Lower lobe of right lung (tissue), 2 donors: ENCODE results near the gene PRKG1. TPM values are rescaled to one million over a fixed set of nuclear protein-coding genes. Genes with fewer than 3 reads are reported as not detected.

Experiments
- ATAC-seq, 2 donors: fragments of 200-7000 bp; cut with Tn5 transposase; one replicate each; pipeline ENCODE4 v1.9.1; 2020 to 2022; ENCODE audit warnings: mild to moderate bottlenecking in 2 of 2, moderate library complexity in 2 of 2
- DNase-seq: peaks from one replicate; pipeline ENCODE4 v3.0.0-alpha.2; 2020
- H3K27ac ChIP-seq: fragments of 200-600 bp; one replicate; pipeline ENCODE4 v1.8.0; 2022
- H3K27me3 ChIP-seq: fragments of 200-600 bp; one replicate; pipeline ENCODE4 v1.8.0; 2022; ENCODE audit warnings: low read depth
- H3K36me3 ChIP-seq: fragments of 200-600 bp; one replicate; pipeline ENCODE4 v1.8.0; 2022; ENCODE audit warnings: mild to moderate bottlenecking
- H3K4me1 ChIP-seq: fragments of 200-600 bp; one replicate; pipeline ENCODE4 v1.8.0; 2022
- H3K4me3 ChIP-seq: fragments of 200-600 bp; one replicate; pipeline ENCODE4 v1.8.0; 2022; ENCODE audit warnings: mild to moderate bottlenecking
- H3K9me3 ChIP-seq: fragments of 200-600 bp; one replicate; pipeline ENCODE4 v1.8.0; 2022
- CTCF ChIP-seq: fragments of 200-600 bp; IDR thresholded peaks from one replicate; pipeline ENCODE4 v1.8.0; 2022; ENCODE audit warnings: antibody characterized with exemption, mild to moderate bottlenecking
- intact Hi-C: fragments of 100-400 bp; cut with DNase I; formaldehyde crosslinking; loops from one replicate; pipeline ENCODE4 v1.11.0; 2022
- total RNA-seq: library from RNA; stranded (reverse); fragmentation: NEBNext Ultra II Directional; extraction: Animal tissue kit (Norgen Biotek cat#: 25700); gene quantifications from one replicate; pipeline ENCODE4 v1.2.1, GENCODE V29; 2021
- donor health status: DM: no; HTN: yes; CAD: no; lungs with severe emphysema.

PRKG1 gene
- total RNA-seq, 1 donor from 2014 or later, result 23.6 TPM

GRCh38 chr10:51694086-51694768 lies 619.9 kb downstream of the PRKG1 start:
- H3K4me1 ChIP-seq, result peaks cover 41% of the 10 kb centered on the region
- intact Hi-C loops, result no loop called here
- DNase-seq (no peak), ATAC-seq (no peak)
- H3K27me3 ChIP-seq, result no peaks in the 10 kb centered on the region
- H3K4me3 ChIP-seq, result no peak overlapping the region
- no peaks in the 10 kb centered on the region for H3K36me3 ChIP-seq
- no peak overlapping the region for H3K27ac ChIP-seq
- no peaks in the 10 kb centered on the region for H3K9me3 ChIP-seq
- TF ChIP-seq CTCF, result no peak

- ATAC-seq (no peak), DNase-seq (no peak)
- Histone ChIP-seq H3K4me3 (no peak overlapping the region), H3K4me1 (peaks cover 49% of the 10 kb centered on the region), H3K36me3 (no peaks in the 10 kb centered on the region), H3K9me3 (no peaks in the 10 kb centered on the region), H3K27ac (no peak overlapping the region), H3K27me3 (no peaks in the 10 kb centered on the region)
- intact Hi-C loops, result no loop called here
- TF ChIP-seq CTCF, result no peak
Observed at GRCh38 chr10:51696251-51696650, 622.0 kb downstream of the PRKG1 start.

GRCh38 chr10:51698473-51699063 lies 624.3 kb downstream of the PRKG1 start:
- Histone ChIP-seq H3K4me3 (peak overlapping the region; percentile 81), H3K27me3 (no peaks in the 10 kb centered on the region), H3K4me1 (peaks cover 49% of the 10 kb centered on the region), H3K36me3 (no peaks in the 10 kb centered on the region), H3K9me3 (no peaks in the 10 kb centered on the region), H3K27ac (peak overlapping the region; percentile 97)
- intact Hi-C loops, result no loop called here
- peak in 1 of 2 donors; percentile 8 for ATAC-seq
- no peak for TF ChIP-seq CTCF
- no peak for DNase-seq

GRCh38 chr10:51699145-51699474 lies 624.8 kb downstream of the PRKG1 start:
- DNase-seq (no peak), ATAC-seq (peak; percentile 37 to 52)
- Histone ChIP-seq H3K9me3 (no peaks in the 10 kb centered on the region), H3K4me3 (peak overlapping the region; percentile 81), H3K36me3 (no peaks in the 10 kb centered on the region), H3K27ac (peak overlapping the region; percentile 97), H3K27me3 (no peaks in the 10 kb centered on the region), H3K4me1 (peaks cover 49% of the 10 kb centered on the region)
- intact Hi-C loops, result no loop called here
- no peak for TF ChIP-seq CTCF

GRCh38 chr10:51699475-51700227 lies 625.4 kb downstream of the PRKG1 start, which contains the start of gene CSTF2T:
CSTF2T (minus strand) TSS chr10:51699595; CDS start chr10:51699549, 46 bp downstream.
- Histone ChIP-seq H3K27me3 (no peaks in the 10 kb centered on the region), H3K27ac (peak within 1 kb of the TSS; percentile 97), H3K9me3 (no peaks in the 10 kb centered on the region), H3K4me3 (peak within 1 kb of the TSS; percentile 81), H3K36me3 (no peaks in the 10 kb centered on the region), H3K4me1 (peaks cover 43% of the 10 kb centered on the region)
- TF ChIP-seq CTCF, result no peak
- DNase-seq (peak; percentile 88), ATAC-seq (peak; percentile 97 to 98)
- intact Hi-C loops, result no loop called here
